Measurements from ENCODE around the gene DACT2.

DNA sequence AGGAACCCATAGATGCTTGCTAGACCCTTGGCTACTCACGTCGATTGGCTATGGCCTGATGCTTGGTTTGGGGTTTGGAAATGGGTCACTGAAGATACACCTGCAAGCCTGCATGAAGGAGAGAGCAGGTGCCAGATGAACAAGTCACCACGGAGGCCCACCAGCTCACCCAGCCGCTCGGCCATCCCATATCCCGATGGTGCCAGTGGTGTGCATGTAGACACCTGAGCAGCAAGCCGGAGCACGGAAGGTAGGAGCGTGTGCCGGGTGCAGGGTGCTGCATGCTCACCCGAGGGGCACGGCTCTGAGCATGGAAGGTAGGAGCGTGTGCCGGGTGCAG is 35.9 kb downstream of the DACT2 start:
- TF ChIP-seq SUZ12 (IDR thresholded peaks at IDR 0.05) (no peak), FOXK2 (IDR thresholded peaks at IDR 0.05) (no peak), FOXM1 (IDR thresholded peaks at IDR 0.05; ENCODE audit: borderline replicate concordance) (no peak)
